ENCODE results near the gene TESK2. TPM values are rescaled to one million over a fixed set of nuclear protein-coding genes. Genes with fewer than 3 reads are reported as not detected.
"Not testable (repeated sequence)": the region's sequence is repeated elsewhere in the genome, so short reads cannot be mapped to it uniquely, and the experiment has no call there.

Gene TESK2
- total and polyA plus RNA-seq, 12 donors = 0.77 to 2.6 (median 1.3) TPM

DNA sequence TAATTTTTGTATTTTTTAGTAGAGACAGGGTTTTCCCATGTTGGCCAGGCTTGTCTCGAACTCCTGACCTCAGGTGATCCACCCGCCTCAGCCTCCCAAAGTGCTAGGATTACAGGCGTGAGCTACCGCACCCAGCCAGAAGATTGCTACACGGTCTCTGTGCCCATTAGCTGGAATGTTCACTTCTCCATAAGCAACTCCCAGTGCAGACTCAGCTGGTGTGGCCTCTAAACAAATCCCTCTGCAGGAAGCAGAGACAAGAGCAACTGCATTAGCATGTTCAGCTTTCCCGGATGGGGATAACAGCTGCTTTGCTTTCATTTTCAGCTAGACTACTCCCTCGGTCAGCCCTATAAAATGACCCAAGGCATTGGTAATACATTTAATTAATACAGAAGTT is 130.0 kb downstream of the TESK2 start:
- DNase-seq = peak in 1 of 2 donors; percentile 54
- 37 to 50% methylated on average over 7 of the region's 7 CpGs for WGBS, 2 donors
- intact Hi-C loops (cut with DNase I) = loop anchor here (1.0 to 5.0 kb wide), 10 partner anchors 130 to 211 kb away; partner anchors contain the start of gene TESK2 (in 4 of the 10)
- not testable (repeated sequence) for H3K36me3 ChIP-seq, H3K27me3 ChIP-seq, H3K9me3 ChIP-seq
- peak overlapping the region in 7 of 10 donors; percentile 7 to 35 (median 25) for H3K4me3 ChIP-seq
- peaks cover 0 to 23% (median 11%) of the 10 kb centered on the region in 9 donors for H3K4me1 ChIP-seq
- TF ChIP-seq, protein P1, sequence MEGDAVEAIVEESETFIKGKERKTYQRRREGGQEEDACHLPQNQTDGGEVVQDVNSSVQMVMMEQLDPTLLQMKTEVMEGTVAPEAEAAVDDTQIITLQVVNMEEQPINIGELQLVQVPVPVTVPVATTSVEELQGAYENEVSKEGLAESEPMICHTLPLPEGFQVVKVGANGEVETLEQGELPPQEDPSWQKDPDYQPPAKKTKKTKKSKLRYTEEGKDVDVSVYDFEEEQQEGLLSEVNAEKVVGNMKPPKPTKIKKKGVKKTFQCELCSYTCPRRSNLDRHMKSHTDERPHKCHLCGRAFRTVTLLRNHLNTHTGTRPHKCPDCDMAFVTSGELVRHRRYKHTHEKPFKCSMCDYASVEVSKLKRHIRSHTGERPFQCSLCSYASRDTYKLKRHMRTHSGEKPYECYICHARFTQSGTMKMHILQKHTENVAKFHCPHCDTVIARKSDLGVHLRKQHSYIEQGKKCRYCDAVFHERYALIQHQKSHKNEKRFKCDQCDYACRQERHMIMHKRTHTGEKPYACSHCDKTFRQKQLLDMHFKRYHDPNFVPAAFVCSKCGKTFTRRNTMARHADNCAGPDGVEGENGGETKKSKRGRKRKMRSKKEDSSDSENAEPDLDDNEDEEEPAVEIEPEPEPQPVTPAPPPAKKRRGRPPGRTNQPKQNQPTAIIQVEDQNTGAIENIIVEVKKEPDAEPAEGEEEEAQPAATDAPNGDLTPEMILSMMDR (IDR thresholded peaks at IDR 0.05) = peak in 1 of 9 donors; percentile 14
- H3K27ac ChIP-seq = peak overlapping the region in 9 of 10 donors; percentile 55 to 78 (median 73)
- peak; percentile 55 to 90 (median 86) for ATAC-seq

DNA sequence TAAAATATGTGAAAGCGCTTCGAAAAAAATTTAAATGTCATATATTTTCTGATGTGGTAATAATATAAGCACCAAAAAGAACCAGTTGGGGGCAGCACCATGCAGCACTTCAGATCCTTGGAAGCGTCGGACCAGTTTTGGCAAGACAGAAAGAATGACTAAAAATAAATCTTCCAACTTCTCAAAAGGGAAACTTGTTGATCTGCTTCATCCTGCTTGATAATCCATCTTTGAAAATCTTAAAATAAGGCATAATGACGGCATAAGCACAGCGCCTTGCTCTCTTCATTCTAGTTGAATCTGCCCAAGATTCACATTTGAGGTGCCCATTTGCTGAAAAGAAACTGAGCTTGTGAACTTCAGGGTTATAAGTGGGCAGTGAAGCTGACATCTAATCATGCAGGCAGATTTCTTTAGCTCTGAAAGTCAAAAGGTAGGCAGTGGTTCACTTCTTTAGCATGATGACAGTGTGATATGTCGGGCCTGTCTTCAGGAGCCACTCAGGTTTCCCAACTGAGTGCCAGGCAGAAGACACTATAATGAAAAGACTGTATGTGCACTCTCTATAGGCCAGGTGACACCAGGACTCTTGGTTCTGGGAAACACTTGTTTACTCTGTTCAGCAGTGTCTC is 131.0 kb downstream of the TESK2 start:
- peak; percentile 72 to 92 (median 86) for ATAC-seq
- H3K4me3 ChIP-seq = peak overlapping the region in 3 of 10 donors; percentile 15 to 16 (median 16)

DNA sequence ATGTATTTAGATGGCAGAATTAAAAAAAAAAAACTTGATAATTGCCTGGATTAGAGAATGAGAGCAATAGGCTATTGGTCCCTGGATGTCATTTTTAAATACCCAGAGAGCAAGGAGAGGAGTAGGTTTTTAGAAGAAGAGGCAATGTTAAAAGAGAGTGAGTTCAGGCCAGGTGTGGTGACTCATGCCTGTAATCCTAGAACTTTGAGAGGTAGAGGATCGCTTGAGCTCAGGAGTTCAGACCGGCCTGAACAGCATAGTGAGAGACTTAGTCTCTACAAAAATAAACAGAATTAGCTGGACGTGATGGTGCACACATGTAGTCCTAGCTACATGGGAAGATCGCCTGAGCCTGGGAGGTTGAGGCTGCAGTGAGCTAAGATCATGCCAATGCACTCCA is 134.8 kb downstream of the TESK2 start:
- Histone ChIP-seq H3K36me3 (no peaks in the 10 kb centered on the region), H3K4me1 (peaks cover 0 to 18% (median 11%) of the 10 kb centered on the region in 9 donors), H3K27me3 (no peaks in the 10 kb centered on the region), H3K4me3 (no peak overlapping the region), H3K27ac (no peak overlapping the region), H3K9me3 (no peaks in the 10 kb centered on the region)
- DNase-seq (no peak), ATAC-seq (no peak)
- 89 to 90% methylated on average over 4 of the region's 4 CpGs for WGBS, 2 donors
- intact Hi-C loops (cut with DNase I) = loop anchor here in 2 of 10 donors (5.0 to 10.0 kb wide), 2 partner anchors 216 to 219 kb away; no protein-coding TSS in a partner anchor
- TF ChIP-seq, protein P1 (IDR thresholded peaks at IDR 0.05) = no peak

More for the DNA sequence above, 131.0 kb downstream of the TESK2 start:
- intact Hi-C loops (cut with DNase I) = loop anchor here (1.0 to 10.0 kb wide), 11 partner anchors 131 to 215 kb away; partner anchors contain the start of gene TESK2 (in 4 of the 10)
- H3K27ac ChIP-seq = peak overlapping the region in 9 of 10 donors; percentile 55 to 78 (median 73)
- peaks cover 0 to 23% (median 11%) of the 10 kb centered on the region in 9 donors for H3K4me1 ChIP-seq
- WGBS, 2 donors = 14 to 16% methylated on average over 7 of the region's 7 CpGs
- H3K27me3 ChIP-seq = no peaks in the 10 kb centered on the region
- TF ChIP-seq, protein P1 (IDR thresholded peaks at IDR 0.05) = peak; percentile 58 to 86 (median 78)
- H3K36me3 ChIP-seq = no peaks in the 10 kb centered on the region
- no peaks in the 10 kb centered on the region for H3K9me3 ChIP-seq
- DNase-seq = peak; percentile 33 to 80

DNA sequence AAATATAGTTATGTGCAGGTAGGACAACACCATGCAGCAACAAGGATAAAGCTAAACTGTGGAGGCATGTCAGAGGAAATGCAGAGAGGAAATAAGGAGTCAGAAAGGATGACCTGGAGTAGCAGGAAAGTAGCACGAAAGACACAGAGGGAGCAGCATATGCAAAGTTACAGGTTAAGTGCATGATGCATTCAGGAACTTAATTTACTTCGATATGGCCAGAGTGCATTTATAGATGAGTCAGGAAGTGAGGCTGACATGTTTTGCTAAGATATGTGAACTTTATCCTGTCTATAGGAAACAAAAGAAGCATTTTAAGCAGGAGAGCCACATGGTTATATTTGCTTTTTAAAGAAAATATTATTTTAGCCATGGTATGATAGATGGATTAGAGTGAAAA is 135.3 kb downstream of the TESK2 start:
- DNase-seq (no peak), ATAC-seq (no peak)
- H3K27me3 ChIP-seq = no peaks in the 10 kb centered on the region
- no peaks in the 10 kb centered on the region for H3K36me3 ChIP-seq
- no peaks in the 10 kb centered on the region for H3K9me3 ChIP-seq
- H3K4me1 ChIP-seq = peaks cover 0 to 14% (median 8%) of the 10 kb centered on the region in 9 donors
- intact Hi-C loops (cut with DNase I) = loop anchor here in 2 of 10 donors (5.0 to 10.0 kb wide), 2 partner anchors 217 to 219 kb away; no protein-coding TSS in a partner anchor
- WGBS, 2 donors = 45 to 69% methylated on average over 2 of the region's 2 CpGs
- TF ChIP-seq, protein P1 (IDR thresholded peaks at IDR 0.05) = no peak
- no peak overlapping the region for H3K4me3 ChIP-seq
- H3K27ac ChIP-seq = no peak overlapping the region

Measured in heart right ventricle (tissue), 16 donors.